Keratinocyte (primary cell): ENCODE data around the gene TMEM143. TPM values are rescaled to one million over a fixed set of nuclear protein-coding genes. Genes with fewer than 3 reads are reported as not detected.
"Not testable (repeated sequence)": the region's sequence is repeated elsewhere in the genome, so short reads cannot be mapped to it uniquely, and the experiment has no call there.

Experiments
- DNase-seq: peaks from one replicate; pipeline ENCODE4 v3.0.0-alpha.2; 2011; ENCODE audit warnings: low read depth, missing footprints, low spot score
- FAIRE-seq: peaks from 2 replicates; lab custom pipeline; 2011; peaks lifted over from hg19 to GRCh38; lab: Jason Lieb, UNC
- H2AFZ ChIP-seq: 2 replicates; pipeline ENCODE4 v1.6.0; 2012; ENCODE audit warnings: low read length, control low read depth, inconsistent platforms; ENCODE audit not compliant: control insufficient read depth
- H3K27ac ChIP-seq: 2 replicates; pipeline ENCODE4 v1.5.1; 2011; ENCODE audit warnings: low read length; ENCODE audit not compliant: control insufficient read depth, insufficient read depth
- H3K27me3 ChIP-seq: 3 replicates; pipeline ENCODE4 v1.6.0; 2011; ENCODE audit warnings: low read length; ENCODE audit not compliant: control insufficient read depth, insufficient read depth; ENCODE audit errors: extremely low read depth
- H3K36me3 ChIP-seq, 2 experiments: 2 replicates in 1 of 2; 3 replicates in 1 of 2; pipeline ENCODE4 v1.5.1; 2011; ENCODE audit warnings: low read length in 2 of 2, mild to moderate bottlenecking in 1 of 2; ENCODE audit not compliant: control insufficient read depth in 2 of 2, insufficient read depth in 2 of 2; ENCODE audit errors: extremely low read depth in 1 of 2
- H3K4me1 ChIP-seq: 3 replicates; pipeline ENCODE4 v1.5.1; 2011; ENCODE audit warnings: low read length; ENCODE audit not compliant: control insufficient read depth, insufficient read depth; ENCODE audit errors: extremely low read depth
- H3K4me2 ChIP-seq: 3 replicates; pipeline ENCODE4 v1.6.0; 2011; ENCODE audit warnings: low read depth, low read length; ENCODE audit not compliant: control insufficient read depth, insufficient read depth; ENCODE audit errors: extremely low read depth
- H3K4me3 ChIP-seq, 3 experiments: fragments of 200-600 bp in 1 of 3; sonication (generic) in 1 of 3; 2 replicates in 2 of 3; 3 replicates in 1 of 3; pipeline ENCODE4 v1.5.1; 2011 to 2016; ENCODE audit warnings: low read length in 3 of 3, mild to moderate bottlenecking in 3 of 3, control low read depth in 2 of 3, inconsistent platforms in 1 of 3, low read depth in 1 of 3, mixed read lengths in 1 of 3, mixed run types in 1 of 3, moderate library complexity in 1 of 3; ENCODE audit not compliant: control insufficient read depth in 2 of 3, insufficient read depth in 2 of 3; ENCODE audit errors: extremely low read depth in 1 of 3
- H3K79me2 ChIP-seq: 2 replicates; pipeline ENCODE4 v1.6.0; 2012; ENCODE audit warnings: low read length; ENCODE audit not compliant: control insufficient read depth, insufficient read depth
- H3K9ac ChIP-seq: 3 replicates; pipeline ENCODE4 v1.6.0; 2011; ENCODE audit warnings: low read length; ENCODE audit not compliant: control insufficient read depth, insufficient read depth; ENCODE audit errors: extremely low read depth
- H3K9me1 ChIP-seq: 3 replicates; pipeline ENCODE4 v1.6.0; 2011; ENCODE audit warnings: low read length; ENCODE audit not compliant: control insufficient read depth, insufficient read depth; ENCODE audit errors: extremely low read depth
- H3K9me3 ChIP-seq: 2 replicates; pipeline ENCODE4 v1.5.1; 2012; ENCODE audit warnings: low read depth, low read length; ENCODE audit not compliant: control insufficient read depth
- H4K20me1 ChIP-seq: 3 replicates; pipeline ENCODE4 v1.6.0; 2011; ENCODE audit warnings: low read length; ENCODE audit not compliant: control insufficient read depth, insufficient read depth; ENCODE audit errors: extremely low read depth
- EZH2 ChIP-seq: IDR thresholded peaks from one replicate; pipeline ENCODE4 v1.6.1; 2012; ENCODE audit warnings: inconsistent platforms, mild to moderate bottlenecking, low read length, moderate library complexity
- dilution Hi-C: fragments of 300-500 bp; cut with MboI; formaldehyde crosslinking; loops from one replicate; pipeline ENCODE4 v1.7.0; 2020; ENCODE audit warnings: low sequenced_read_pairs; ENCODE audit not compliant: extremely low pct_ligation_motif_present
- polyA plus RNA-seq, 5 experiments: library from polyadenylated mRNA; depleted of rRNA in 3 of 5; stranded (reverse) in 3 of 5; stranded (forward) in 1 of 5; unstranded in 1 of 5; fragments of >200 nt; gene quantifications; 1 replicate in 1 of 5; 2 replicates in 3 of 5; 3 replicates in 1 of 5; pipeline versions ENCODE4 v1.2.1 to v1.2.3, GENCODE V29; 2011 to 2012; ENCODE audit warnings: missing spikeins in 2 of 5, low read depth in 1 of 5, low replicate concordance in 1 of 5
- TF ChIP-seq, protein P1 (sequence below), 3 experiments: IDR thresholded peaks in 1 of 3; conservative IDR thresholded peaks in 1 of 3; optimal IDR thresholded peaks in 1 of 3; 2 replicates in 2 of 3; 3 replicates in 1 of 3; pipeline versions ENCODE3 to v1.5.1; 2011; ENCODE audit warnings: low read length in 3 of 3, mild to moderate bottlenecking in 3 of 3, moderate library complexity in 2 of 3, control low read depth in 1 of 3, inconsistent platforms in 1 of 3; ENCODE audit not compliant: insufficient read depth in 2 of 3; ENCODE audit errors: extremely low read depth in 1 of 3

The TMEM143 gene
- polyA plus RNA-seq, 1 donor (not counting 4 experiments of a cell fraction or from before 2014, with no cell fraction given): 2.9 TPM

DNA sequence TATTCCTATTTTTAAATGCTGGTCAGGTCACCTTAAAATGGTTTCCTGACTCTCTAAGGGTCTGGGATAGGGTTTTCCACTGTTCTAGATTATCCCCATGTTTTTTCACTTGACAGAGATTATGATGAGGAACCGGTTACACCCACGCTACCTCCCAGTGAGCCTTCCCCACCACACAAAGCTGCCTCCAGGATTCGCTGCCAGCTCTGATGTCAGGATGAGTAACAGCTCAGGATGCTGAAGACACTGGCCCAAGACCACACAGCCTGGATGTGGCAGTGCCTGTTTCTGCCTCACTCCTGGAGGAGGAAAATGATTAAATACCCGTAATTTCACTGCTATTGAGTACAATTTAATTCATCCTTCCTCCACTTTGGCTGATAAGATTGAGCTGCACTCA is 70.9 kb downstream of the TMEM143 start:
- H3K27me3 ChIP-seq: no peaks in the 10 kb centered on the region
- H3K27ac ChIP-seq: no peak overlapping the region
- H4K20me1 ChIP-seq: no peaks in the 10 kb centered on the region
- DNase-seq (peak; percentile 42), FAIRE-seq (peak; percentile 95)
- dilution Hi-C loops: no loop called here
- TF ChIP-seq EZH2: no peak
- TF ChIP-seq, protein P1, sequence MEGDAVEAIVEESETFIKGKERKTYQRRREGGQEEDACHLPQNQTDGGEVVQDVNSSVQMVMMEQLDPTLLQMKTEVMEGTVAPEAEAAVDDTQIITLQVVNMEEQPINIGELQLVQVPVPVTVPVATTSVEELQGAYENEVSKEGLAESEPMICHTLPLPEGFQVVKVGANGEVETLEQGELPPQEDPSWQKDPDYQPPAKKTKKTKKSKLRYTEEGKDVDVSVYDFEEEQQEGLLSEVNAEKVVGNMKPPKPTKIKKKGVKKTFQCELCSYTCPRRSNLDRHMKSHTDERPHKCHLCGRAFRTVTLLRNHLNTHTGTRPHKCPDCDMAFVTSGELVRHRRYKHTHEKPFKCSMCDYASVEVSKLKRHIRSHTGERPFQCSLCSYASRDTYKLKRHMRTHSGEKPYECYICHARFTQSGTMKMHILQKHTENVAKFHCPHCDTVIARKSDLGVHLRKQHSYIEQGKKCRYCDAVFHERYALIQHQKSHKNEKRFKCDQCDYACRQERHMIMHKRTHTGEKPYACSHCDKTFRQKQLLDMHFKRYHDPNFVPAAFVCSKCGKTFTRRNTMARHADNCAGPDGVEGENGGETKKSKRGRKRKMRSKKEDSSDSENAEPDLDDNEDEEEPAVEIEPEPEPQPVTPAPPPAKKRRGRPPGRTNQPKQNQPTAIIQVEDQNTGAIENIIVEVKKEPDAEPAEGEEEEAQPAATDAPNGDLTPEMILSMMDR (optimal IDR thresholded peaks at IDR 0.05 in 1 of 3, IDR thresholded peaks at IDR 0.05 in 1 of 3, conservative IDR thresholded peaks at IDR 0.05 in 1 of 3; ENCODE audit: extremely low read depth in 1 of 3, insufficient read depth in 2 of 3, low read length in 3 of 3): no peak
- no peak overlapping the region for H3K4me2 ChIP-seq
- no peak overlapping the region for H2AFZ ChIP-seq
- H3K36me3 ChIP-seq: no peaks in the 10 kb centered on the region
- no peak overlapping the region for H3K9ac ChIP-seq
- no peaks in the 10 kb centered on the region for H3K79me2 ChIP-seq
- H3K4me1 ChIP-seq: peaks cover 6% of the 10 kb centered on the region
- no peaks in the 10 kb centered on the region for H3K9me3 ChIP-seq
- no peak overlapping the region for H3K4me3 ChIP-seq
- H3K9me1 ChIP-seq: no peaks in the 10 kb centered on the region

DNA sequence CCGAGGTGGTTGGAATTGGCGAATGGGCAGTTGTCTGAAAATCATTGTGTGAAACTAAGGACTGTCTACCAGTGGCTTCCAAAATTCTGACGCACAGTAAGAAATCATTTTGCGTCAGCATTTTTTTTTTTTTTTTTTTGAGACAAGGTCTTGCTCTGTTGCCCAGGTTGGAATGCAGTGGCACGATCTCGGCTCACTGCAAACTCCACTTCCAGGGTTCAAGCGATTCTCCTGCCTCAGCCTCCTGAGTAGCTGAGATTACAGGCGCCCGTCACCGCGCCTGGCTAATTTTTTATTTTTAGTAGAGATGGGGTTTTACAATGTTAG is 72.3 kb downstream of the TMEM143 start:
- H3K27me3 ChIP-seq, DNase-seq, H3K4me1 ChIP-seq, H3K9me1 ChIP-seq, H3K27ac ChIP-seq, dilution Hi-C loops, H4K20me1 ChIP-seq, H3K9me3 ChIP-seq, H3K79me2 ChIP-seq, H3K4me3 ChIP-seq, FAIRE-seq, H3K36me3 ChIP-seq, H3K9ac ChIP-seq, H2AFZ ChIP-seq: not testable (repeated sequence)
- H3K4me2 ChIP-seq: peak overlapping the region; percentile 99

DNA sequence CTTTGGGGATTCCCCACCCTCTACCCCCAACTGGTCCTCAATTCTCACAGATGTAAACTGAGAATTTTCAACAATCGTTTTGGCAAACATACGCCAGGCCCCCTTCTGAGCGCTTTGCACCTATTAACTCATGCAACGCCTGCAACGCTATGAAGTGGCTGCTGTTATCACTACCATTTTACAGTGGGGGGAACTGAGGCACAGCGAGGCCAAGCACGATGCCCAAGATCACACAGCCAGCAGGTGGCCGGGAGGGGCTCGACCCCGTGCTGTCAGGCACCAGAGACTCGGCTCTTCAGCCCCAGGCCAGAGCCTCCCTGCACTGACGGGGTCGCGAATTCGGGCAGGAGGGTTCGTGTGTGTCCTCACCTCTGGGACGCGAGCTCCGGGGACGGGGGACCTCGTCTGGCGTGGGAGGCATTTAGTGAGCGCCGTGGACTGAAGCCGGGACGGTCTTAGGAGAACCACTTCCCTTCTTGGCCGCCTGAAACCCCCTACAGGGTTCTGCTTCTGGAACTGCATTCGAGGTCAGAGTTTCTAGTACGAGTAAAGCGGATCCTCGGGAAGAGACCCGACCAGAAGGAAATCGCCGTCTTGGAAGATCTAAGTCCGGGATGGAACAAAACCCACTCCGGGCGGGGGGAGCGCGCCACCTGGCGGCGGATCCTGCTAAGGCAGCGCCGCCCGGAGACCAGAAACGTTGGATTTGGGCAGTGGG is 72.8 kb downstream of the TMEM143 start:
- no peak for TF ChIP-seq EZH2
- TF ChIP-seq, protein P1 (optimal IDR thresholded peaks at IDR 0.05 in 1 of 3, IDR thresholded peaks at IDR 0.05 in 1 of 3, conservative IDR thresholded peaks at IDR 0.05 in 1 of 3; ENCODE audit: extremely low read depth in 1 of 3, insufficient read depth in 2 of 3, low read length in 3 of 3): peak; percentile 85 to 97 (median 93)
- Histone ChIP-seq H3K9me1 (no peaks in the 10 kb centered on the region), H2AFZ (peak overlapping the region; percentile 93), H3K79me2 (no peaks in the 10 kb centered on the region), H3K9me3 (no peaks in the 10 kb centered on the region), H3K27me3 (no peaks in the 10 kb centered on the region), H3K4me3 (peak overlapping the region; percentile 28 to 60 (median 58)), H3K36me3 (no peaks in the 10 kb centered on the region), H3K4me2 (peak overlapping the region; percentile 99), H3K9ac (no peak overlapping the region), H3K4me1 (peaks cover 6% of the 10 kb centered on the region), H4K20me1 (no peaks in the 10 kb centered on the region), H3K27ac (no peak overlapping the region)
- DNase-seq (no peak), FAIRE-seq (no peak)
- dilution Hi-C loops: no loop called here
